ENCODE measurements around the gene P3H1.
"Not testable (repeated sequence)": the region's sequence is repeated elsewhere in the genome, so short reads cannot be mapped to it uniquely, and the experiment has no call there.

Gene P3H1

DNA sequence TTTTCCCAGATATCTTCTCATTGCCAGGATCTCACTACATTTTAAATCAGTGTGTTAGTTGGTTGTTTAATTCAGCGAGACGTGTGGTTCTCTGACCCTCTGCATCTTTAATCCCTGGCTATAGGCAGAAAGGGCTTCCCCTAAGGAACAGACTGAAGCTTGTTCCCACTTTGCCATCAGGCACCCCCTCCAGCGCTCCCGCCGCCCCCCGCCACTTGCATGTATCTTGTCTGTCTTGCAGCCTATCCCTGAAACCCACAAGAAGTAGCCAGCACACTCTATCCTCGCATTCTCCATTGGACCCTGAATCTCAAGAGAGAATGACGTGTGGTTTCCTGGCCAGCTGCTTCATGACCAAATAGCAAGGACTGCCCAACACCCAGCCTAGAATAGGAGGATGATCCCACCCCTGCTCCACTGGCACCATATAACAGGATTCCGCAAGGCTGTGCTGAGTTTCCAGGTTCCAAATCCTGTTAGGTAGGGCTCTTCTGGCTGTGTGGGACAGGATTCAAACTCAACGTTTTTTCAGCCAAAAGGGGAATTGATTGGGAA, 34.6 kb downstream of the P3H1 start:
- Mint-ChIP-seq H3K36me3 (no peaks in the 10 kb centered on the region), H3K9me3 (no peaks in the 10 kb centered on the region), H3K27me3 (no peaks in the 10 kb centered on the region), H3K27ac (no peak overlapping the region), H3K4me1 (peaks cover 10% of the 10 kb centered on the region), H3K4me3 (no peak overlapping the region)

DNA sequence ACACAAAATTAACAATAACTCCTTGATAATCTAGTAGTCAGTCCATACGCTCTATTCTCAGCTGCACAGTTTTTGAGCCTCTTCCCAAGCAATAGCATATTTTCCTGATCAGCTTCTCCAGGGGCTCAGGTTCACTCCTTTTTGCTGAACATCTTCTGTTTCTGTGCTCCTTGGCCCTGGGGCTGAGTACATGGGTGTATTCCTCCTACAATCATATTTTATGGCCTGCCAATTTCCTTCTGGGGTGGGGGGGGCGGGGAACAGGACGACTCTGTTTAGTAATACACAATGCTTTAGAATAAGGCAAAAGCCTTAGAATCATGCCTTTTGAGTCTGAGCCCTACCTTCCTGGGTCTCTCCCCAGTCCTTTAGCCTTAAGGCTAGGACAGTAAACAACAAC, 35.2 kb downstream of the P3H1 start:
- Mint-ChIP-seq H3K36me3 (no peaks in the 10 kb centered on the region), H3K27ac (no peak overlapping the region), H3K9me3 (no peaks in the 10 kb centered on the region), H3K4me1 (peaks cover 3% of the 10 kb centered on the region), H3K4me3 (no peak overlapping the region), H3K27me3 (no peaks in the 10 kb centered on the region)

DNA sequence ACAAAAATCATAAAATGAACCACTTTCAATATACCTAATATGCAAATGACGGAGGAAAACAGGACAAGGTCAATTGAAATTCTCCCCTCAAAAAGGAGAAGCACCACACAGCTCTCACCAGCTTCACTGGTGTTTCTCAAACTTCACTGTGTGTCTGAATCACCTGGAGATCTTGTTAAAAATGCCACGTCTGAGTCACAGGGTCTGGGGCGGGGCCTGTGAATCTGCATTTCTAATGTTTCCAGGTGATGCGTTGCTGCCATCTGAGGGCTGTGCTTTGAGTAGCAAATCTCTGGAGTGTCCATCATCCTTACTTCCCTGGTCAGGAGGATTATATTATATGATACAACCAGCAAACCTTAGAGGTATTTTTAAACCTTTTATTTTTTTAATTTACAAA, 35.8 kb downstream of the P3H1 start:
- Mint-ChIP-seq H3K9me3 (no peaks in the 10 kb centered on the region), H3K4me3 (no peak overlapping the region), H3K27me3 (no peaks in the 10 kb centered on the region), H3K27ac (no peak overlapping the region), H3K36me3 (no peaks in the 10 kb centered on the region), H3K4me1 (peaks cover 3% of the 10 kb centered on the region)

DNA sequence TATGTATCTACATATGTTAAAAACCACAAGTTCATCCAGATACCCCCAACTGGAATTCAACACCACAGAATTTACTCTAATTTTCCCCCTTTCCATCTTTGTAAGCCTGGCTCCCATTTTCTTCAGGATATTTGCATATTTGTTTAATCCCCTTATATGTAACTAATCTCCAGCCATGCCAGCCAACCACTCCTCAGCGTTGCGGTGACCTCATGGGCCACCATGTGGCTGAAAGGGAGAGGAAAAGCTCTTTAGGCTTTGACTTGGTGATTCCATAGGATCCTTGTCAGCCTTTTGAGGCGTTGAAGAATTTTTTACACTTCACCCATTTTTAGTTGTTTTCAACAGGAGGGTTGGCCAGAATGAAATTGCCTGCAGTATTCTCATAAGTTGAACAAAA, 36.8 kb downstream of the P3H1 start:
- no peaks in the 10 kb centered on the region for H3K27me3 Mint-ChIP-seq
- H3K9me3 Mint-ChIP-seq: no peaks in the 10 kb centered on the region
- peaks cover 3% of the 10 kb centered on the region for H3K4me1 Mint-ChIP-seq
- no peak overlapping the region for H3K4me3 Mint-ChIP-seq
- no peak overlapping the region for H3K27ac Mint-ChIP-seq
- H3K36me3 Mint-ChIP-seq: no peaks in the 10 kb centered on the region

DNA sequence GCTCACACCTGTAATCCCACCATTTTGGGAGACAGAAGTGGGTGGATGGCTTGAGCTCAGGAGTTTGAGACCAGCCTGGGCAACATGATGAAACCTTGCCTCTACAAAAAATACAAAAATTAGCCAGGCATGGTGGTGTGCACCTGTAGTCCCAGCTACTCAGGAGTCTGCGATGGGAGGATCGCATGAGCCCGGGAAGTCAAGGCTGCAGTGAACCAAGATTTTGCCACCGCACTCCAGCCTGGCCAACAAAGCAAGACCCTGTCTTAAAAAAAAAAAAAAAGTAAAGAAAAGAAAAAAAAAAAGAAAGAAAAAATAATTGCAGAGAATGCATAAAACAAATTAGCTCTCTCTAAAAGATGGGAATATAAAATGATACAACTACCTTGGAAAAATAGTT, 41.0 kb downstream of the P3H1 start:
- H3K4me1 Mint-ChIP-seq, H3K9me3 Mint-ChIP-seq, H3K36me3 Mint-ChIP-seq, H3K27ac Mint-ChIP-seq, H3K4me3 Mint-ChIP-seq, H3K27me3 Mint-ChIP-seq: not testable (repeated sequence)

DNA sequence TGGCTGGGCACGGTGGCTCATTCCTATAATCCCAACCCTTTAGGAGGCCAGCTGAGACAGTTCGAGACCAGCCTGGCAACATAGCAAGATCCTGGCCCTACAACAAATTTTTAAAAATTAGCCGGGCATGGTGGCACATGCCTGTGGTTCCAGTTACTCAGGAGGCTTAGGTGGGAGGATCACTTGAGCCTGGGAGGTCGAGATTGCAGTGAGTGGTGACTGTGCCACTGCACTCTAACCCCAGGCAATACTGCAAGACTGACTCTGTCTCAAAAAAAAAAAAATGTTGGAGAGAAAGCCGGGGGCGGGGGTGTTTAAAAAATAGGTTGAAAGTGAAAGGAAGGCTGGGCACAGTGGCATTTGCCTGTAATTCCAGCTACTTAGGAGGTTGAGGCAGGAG, 43.3 kb downstream of the P3H1 start:
- Mint-ChIP-seq H3K9me3 (no peaks in the 10 kb centered on the region), H3K27ac (no peak overlapping the region), H3K4me1 (no peaks in the 10 kb centered on the region)

DNA sequence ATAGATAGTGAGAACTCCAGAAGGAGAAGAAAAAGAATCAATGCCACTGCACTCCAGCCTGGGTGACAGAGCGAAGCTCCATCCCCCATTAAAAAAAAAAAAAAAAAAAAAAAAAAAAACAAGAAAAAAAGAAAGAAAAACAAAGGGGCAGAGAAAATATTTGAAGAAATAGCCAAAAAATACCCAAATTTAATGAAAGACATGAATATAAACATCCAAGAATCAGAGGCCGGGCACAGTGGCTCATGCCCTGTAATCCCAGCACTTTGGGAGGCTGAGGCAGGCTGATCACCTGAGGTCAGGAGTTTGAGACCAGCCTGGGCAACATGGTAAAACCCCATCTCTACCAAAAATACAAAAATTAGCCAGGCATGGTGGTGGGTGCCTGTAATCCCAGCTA, 44.4 kb downstream of the P3H1 start:
- H3K4me1 Mint-ChIP-seq, H3K4me3 Mint-ChIP-seq, H3K9me3 Mint-ChIP-seq, H3K27ac Mint-ChIP-seq, H3K27me3 Mint-ChIP-seq: not testable (repeated sequence)
- peaks cover 10% of the 10 kb centered on the region for H3K36me3 Mint-ChIP-seq

More for the DNA sequence above, 43.3 kb downstream of the P3H1 start:
- peaks cover 3% of the 10 kb centered on the region for H3K36me3 Mint-ChIP-seq
- no peak overlapping the region for H3K4me3 Mint-ChIP-seq
- no peaks in the 10 kb centered on the region for H3K27me3 Mint-ChIP-seq

DNA sequence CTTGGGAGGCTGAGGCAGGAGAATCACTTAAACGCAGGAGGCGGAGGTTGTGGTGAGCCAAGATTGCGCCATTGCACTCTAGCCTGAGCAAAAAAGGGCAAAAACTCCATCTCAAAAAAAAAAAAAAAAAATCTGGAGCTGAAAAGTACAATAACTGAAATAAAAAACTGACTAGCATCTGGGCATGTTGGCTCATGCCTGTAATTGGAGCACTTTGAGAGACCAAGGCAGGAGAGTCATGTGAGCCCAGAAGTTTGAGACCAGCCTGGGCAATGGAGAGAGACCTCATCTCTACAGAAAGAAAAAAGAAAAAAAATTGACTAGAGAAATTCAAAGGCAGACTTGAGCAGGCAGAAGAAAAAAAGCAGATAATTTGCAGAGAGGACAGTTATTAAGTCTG, 44.9 kb downstream of the P3H1 start:
- H3K27me3 Mint-ChIP-seq: no peaks in the 10 kb centered on the region
- H3K4me3 Mint-ChIP-seq: no peak overlapping the region
- no peaks in the 10 kb centered on the region for H3K4me1 Mint-ChIP-seq
- H3K36me3 Mint-ChIP-seq: peaks cover 15% of the 10 kb centered on the region
- H3K9me3 Mint-ChIP-seq: no peaks in the 10 kb centered on the region
- H3K27ac Mint-ChIP-seq: no peak overlapping the region

DNA sequence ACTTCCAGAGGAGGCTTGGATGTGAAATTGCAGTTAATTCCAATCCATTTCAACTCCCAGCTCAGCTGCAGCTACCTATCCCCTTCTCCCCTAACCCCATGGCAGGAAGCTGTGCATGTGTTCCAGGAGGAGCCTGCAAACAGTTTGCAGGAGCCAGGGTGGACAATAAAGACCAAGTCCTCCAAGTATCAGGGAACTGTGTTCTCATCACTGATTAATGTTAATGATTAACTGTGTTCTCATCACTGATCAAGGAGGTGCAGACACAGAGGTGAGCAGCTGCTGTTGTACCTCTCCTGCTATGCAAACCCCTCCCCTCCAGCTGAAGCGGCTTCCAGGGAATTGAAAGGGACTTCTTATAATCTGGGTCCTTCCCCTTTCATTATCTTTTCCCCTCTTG, 46.0 kb downstream of the P3H1 start:
- Mint-ChIP-seq H3K27me3 (no peaks in the 10 kb centered on the region), H3K36me3 (peaks cover 21% of the 10 kb centered on the region), H3K4me1 (no peaks in the 10 kb centered on the region), H3K4me3 (no peak overlapping the region), H3K27ac (no peak overlapping the region), H3K9me3 (no peaks in the 10 kb centered on the region)

DNA sequence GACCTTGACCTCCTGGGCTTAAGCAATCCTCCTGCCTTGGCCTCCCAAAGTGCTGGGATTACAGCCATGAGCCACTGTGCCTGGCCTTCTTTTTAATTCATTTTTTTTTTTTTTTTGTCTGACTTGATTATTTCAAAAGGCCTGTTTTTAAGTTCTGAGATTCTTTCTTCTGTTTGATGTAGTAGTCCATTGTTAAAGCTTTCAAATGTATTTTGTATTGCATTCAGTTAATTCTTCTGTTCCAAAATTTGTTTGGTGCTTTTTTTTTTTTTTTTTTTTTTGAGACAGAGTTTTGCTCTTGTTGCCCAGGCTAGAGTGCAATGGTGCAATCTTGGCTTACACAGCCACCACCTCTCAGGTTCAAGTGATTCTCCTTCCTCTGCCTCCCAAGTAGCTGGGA, 52.4 kb downstream of the P3H1 start:
- H3K27me3 Mint-ChIP-seq: not testable (repeated sequence)

DNA sequence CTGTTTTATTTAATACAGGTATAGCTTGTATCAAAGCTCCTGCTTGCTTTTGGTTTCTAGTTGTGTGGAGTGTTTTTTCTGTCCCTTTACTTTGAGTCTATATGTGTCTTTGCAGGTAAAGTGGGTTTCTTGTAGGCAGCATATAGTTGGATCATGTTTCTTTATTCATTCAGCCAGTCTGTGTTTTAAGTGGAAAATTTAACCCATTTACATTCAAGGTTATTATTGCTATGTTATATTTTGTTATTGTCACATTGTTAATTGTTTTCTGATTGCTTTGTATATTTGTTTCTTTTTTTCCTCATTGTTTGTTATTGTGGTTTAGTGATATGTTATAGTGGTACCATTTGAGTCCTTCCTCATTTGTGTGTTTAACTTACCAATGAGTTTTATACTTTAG, 53.5 kb downstream of the P3H1 start:
- no peaks in the 10 kb centered on the region for H3K27me3 Mint-ChIP-seq
- peaks cover 20% of the 10 kb centered on the region for H3K4me1 Mint-ChIP-seq
- H3K27ac Mint-ChIP-seq: no peak overlapping the region
- H3K36me3 Mint-ChIP-seq: peaks cover 59% of the 10 kb centered on the region
- no peak overlapping the region for H3K4me3 Mint-ChIP-seq
- H3K9me3 Mint-ChIP-seq: peaks cover 24% of the 10 kb centered on the region

More for the DNA sequence above, 52.4 kb downstream of the P3H1 start:
- Mint-ChIP-seq H3K4me1 (peaks cover 18% of the 10 kb centered on the region), H3K9me3 (peaks cover 24% of the 10 kb centered on the region), H3K36me3 (peaks cover 61% of the 10 kb centered on the region)
- H3K27ac Mint-ChIP-seq, H3K4me3 Mint-ChIP-seq: not testable (repeated sequence)

DNA sequence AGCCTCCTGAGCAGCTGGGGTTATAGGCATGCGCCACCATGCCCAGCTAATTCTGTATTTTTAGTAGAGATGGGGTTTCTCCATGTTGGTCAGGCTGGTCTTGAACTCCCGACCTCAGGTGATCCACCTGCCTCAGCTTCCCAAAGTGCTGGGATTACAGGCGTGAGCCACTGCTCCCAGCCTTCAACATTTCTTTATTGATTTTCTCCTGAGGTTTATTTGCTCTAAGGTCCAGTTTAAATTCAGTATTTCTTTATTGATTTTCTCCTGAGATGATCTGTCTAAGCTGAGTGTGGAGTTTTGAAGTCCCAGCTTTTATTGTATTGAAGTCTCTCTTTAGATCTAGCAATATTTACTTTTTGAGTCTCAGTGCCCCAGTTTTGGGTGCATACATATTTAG, 54.0 kb downstream of the P3H1 start:
- not testable (repeated sequence) for H3K4me3 Mint-ChIP-seq, H3K27ac Mint-ChIP-seq, H3K27me3 Mint-ChIP-seq
- H3K4me1 Mint-ChIP-seq: peaks cover 20% of the 10 kb centered on the region
- peaks cover 60% of the 10 kb centered on the region for H3K36me3 Mint-ChIP-seq
- H3K9me3 Mint-ChIP-seq: peaks cover 24% of the 10 kb centered on the region

DNA sequence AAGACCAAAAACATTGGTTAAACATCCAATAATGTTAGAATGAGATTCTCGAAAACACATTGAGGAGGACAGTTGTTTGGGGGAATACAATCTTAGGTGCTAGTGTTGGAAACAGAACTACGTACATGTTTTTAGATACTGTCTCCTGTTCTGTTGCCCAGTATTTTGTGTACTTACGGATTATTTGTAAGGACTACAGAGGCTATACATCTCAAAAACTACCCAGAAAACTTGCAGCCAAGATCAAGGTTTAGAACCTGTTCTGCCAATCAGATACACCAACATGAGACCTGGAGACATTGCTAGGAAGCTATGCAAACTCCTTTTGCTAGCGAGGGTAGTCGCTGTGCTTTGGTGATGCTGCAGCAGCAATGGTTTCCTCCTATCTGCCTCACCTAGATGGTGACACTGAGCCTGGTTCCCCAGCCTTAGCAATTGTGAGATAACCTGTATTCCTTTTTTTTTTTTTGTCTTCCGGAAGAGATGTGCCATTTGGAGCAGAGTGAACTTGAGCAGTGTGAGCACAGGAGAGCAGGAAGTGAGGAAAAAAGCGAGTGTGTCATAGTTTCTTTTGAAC, 62.9 kb downstream of the P3H1 start:
- Mint-ChIP-seq H3K27ac (peak overlapping the region; percentile 47), H3K4me1 (peaks cover 15% of the 10 kb centered on the region), H3K27me3 (no peaks in the 10 kb centered on the region), H3K9me3 (no peaks in the 10 kb centered on the region), H3K36me3 (peaks cover 51% of the 10 kb centered on the region), H3K4me3 (no peak overlapping the region)

DNA sequence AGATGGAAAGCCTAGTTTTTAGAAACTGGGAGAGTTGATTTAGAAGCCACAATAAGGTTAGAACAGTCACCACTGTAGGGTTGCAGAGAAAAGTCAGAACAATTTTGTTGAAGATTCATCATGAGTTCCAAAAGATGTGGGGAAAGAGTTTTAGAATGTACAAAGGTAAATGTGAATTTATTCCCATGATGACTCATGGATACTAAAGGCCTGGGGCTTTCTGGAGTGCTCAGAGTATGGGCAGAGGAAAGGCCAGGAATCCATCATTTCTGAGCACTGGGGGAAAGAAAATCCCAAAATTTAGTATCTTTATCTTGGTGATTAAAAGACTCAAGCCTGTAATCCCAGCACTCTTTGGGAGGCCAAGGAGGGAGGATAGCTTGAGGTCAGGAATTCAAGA, 66.8 kb downstream of the P3H1 start:
- Mint-ChIP-seq H3K4me3 (no peak overlapping the region), H3K27ac (peak overlapping the region; percentile 82), H3K27me3 (no peaks in the 10 kb centered on the region), H3K36me3 (peaks cover 50% of the 10 kb centered on the region), H3K4me1 (peaks cover 28% of the 10 kb centered on the region), H3K9me3 (no peaks in the 10 kb centered on the region)

DNA sequence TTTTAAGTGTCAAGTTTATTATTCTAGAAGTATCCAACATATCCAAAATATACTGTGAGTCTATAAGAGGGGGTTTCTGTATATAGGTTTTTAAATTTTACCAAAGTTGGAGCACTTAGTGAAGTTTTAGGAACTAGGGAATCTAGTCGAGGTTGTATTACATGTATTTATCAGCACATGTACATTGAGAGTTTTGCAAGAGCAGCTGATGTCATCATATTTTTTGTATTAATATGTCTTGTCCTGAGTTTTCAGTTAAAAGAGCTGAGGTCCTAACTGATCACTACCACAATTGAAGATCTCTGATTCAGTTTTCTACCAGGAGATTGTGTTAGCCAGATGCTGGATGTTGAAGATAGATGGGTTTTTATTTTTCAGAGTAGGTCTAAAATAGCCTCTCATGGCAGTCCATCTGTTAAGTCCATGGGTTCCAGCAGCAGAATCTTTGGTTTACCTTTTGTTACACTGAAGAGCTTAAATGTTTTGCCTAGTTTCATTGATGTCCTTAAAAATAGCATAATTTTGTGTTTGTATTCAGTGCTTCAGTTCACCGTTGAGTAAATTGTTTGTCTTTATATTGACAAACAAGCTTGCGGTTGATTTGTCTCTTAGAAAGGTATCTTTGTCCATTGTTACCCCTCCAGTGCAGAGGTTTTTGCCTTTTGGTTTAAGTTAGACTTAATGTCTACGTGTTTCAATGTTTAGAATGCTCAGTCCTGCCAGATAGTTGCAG, 68.6 kb downstream of the P3H1 start:
- Mint-ChIP-seq H3K27me3 (no peaks in the 10 kb centered on the region), H3K4me3 (no peak overlapping the region), H3K36me3 (peaks cover 42% of the 10 kb centered on the region), H3K9me3 (no peaks in the 10 kb centered on the region), H3K4me1 (peaks cover 43% of the 10 kb centered on the region), H3K27ac (peak overlapping the region; percentile 81)

Measured in activated naive CD4-positive, alpha-beta T cell treated with anti-CD3 and anti-CD28 coated beads, Interleukin-2, amount 50 U/mL, for 24 hours (primary cell).